PFSK-1 (cell line): ENCODE data around the gene MAPK8IP1.

Experiments used
- FOXP2 ChIP-seq: optimal IDR thresholded peaks from 2 replicates; pipeline ENCODE3; 2011; ENCODE audit warnings: borderline replicate concordance, control low read depth, inconsistent platforms; ENCODE audit not compliant: insufficient read depth; ENCODE audit errors: extremely low read length, extremely low read depth
- POLR2AphosphoS5 ChIP-seq: IDR thresholded peaks from 2 replicates; pipeline ENCODE4 v1.6.1; 2012; ENCODE audit warnings: low read depth, mild to moderate bottlenecking, control low read depth, low read length, moderate library complexity
- REST ChIP-seq, 2 experiments: IDR thresholded peaks; 2 replicates each; pipeline versions ENCODE4 v1.6.1 to v1.8.0; 2011 to 2012; ENCODE audit warnings: low read depth in 2 of 2, low read length in 2 of 2, control low read depth in 1 of 2, inconsistent platforms in 1 of 2, mild to moderate bottlenecking in 1 of 2, moderate library complexity in 1 of 2; ENCODE audit not compliant: insufficient read depth in 1 of 2
- SIN3A ChIP-seq: IDR thresholded peaks from 2 replicates; pipeline ENCODE4 v1.6.1; 2012; ENCODE audit warnings: mild to moderate bottlenecking, low read length, moderate library complexity, borderline replicate concordance; ENCODE audit not compliant: insufficient read depth
- TAF1 ChIP-seq: IDR thresholded peaks from 2 replicates; pipeline ENCODE4 v1.6.1; 2012; ENCODE audit warnings: low read length, control low read depth, borderline replicate concordance; ENCODE audit not compliant: insufficient read depth

The MAPK8IP1 gene

DNA sequence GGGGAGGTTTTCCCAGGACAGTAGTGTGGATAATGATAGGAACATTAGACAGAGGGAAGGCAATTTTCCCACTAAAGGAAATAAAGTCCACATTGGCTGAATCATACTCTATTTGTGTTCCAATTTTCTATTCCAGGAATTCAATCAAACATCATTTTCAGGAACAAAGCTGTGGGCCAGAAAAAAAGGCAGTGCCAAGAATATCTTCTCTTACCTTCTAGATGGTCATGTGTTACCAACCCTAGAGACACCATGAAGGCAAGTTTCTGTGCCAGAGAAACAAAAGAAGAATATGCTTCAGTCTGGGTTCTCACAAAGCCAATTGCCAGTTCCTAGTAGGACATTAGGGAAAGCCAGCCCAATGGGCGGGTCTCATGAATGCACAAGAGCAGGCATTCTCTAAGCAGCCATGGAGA lies 64.5 kb downstream of the MAPK8IP1 start:
- TF ChIP-seq TAF1, result no peak
- TF ChIP-seq REST (IDR thresholded peaks at IDR 0.05; ENCODE audit: insufficient read depth in 1 of 2, low read depth in 2 of 2, low read length in 2 of 2), result no peak
- no peak for TF ChIP-seq FOXP2
- TF ChIP-seq SIN3A, result no peak
- no peak for TF ChIP-seq POLR2AphosphoS5
